Neural cell (in vitro differentiated cells): ENCODE data around the gene GATA6. TPM values are rescaled to one million over a fixed set of nuclear protein-coding genes. Genes with fewer than 3 reads are reported as not detected.

Experiments
- H2AFZ ChIP-seq: fragments of 200-600, 300-800 bp; sonication (generic), shearing (Covaris generic); 2 replicates; pipeline ENCODE4 v1.6.0; 2014; ENCODE audit warnings: low read depth, mild to moderate bottlenecking, antibody characterized with exemption, low read length, moderate library complexity
- H3F3A ChIP-seq: fragments of 200-600 bp; shearing (Covaris generic); 2 replicates; pipeline ENCODE4 v1.6.1; 2016; ENCODE audit warnings: mild to moderate bottlenecking, moderate library complexity, mixed read lengths, antibody characterized with exemption, low read length; ENCODE audit not compliant: insufficient read depth, poor library complexity, severe bottlenecking
- H3K27ac ChIP-seq: fragments of 200-600, 300-800 bp; sonication (generic), shearing (Covaris generic); 2 replicates; pipeline ENCODE4 v1.5.1; 2014; ENCODE audit warnings: mild to moderate bottlenecking, low read length, moderate library complexity
- H3K27me3 ChIP-seq: fragments of 300-800, 200-600 bp; sonication (generic), shearing (Covaris generic); 2 replicates; pipeline ENCODE4 v1.6.0; 2014; ENCODE audit warnings: mild to moderate bottlenecking, low read depth, low read length, moderate library complexity; ENCODE audit not compliant: insufficient read depth
- H3K36me3 ChIP-seq: fragments of 300-800, 200-600 bp; sonication (generic), shearing (Covaris generic); 2 replicates; pipeline ENCODE4 v1.5.1; 2014; ENCODE audit warnings: mild to moderate bottlenecking, antibody characterized with exemption, low read length, moderate library complexity; ENCODE audit not compliant: insufficient read depth
- H3K4me2 ChIP-seq: fragments of 300-800, 200-600 bp; sonication (generic), shearing (Covaris generic); 2 replicates; pipeline ENCODE4 v1.6.0; 2014; ENCODE audit warnings: mild to moderate bottlenecking, low read length
- H3K4me3 ChIP-seq: fragments of 300-800, 200-600 bp; sonication (generic), shearing (Covaris generic); 2 replicates; pipeline ENCODE4 v1.5.1; 2014; ENCODE audit warnings: mild to moderate bottlenecking, low read length, moderate library complexity
- H3K79me2 ChIP-seq: fragments of 200-600 bp; shearing (Covaris generic); replicated peaks from 2 replicates; pipeline ENCODE4 v1.6.0; 2014; ENCODE audit warnings: mild to moderate bottlenecking, low read length, moderate library complexity; ENCODE audit not compliant: insufficient read depth
- H3K9ac ChIP-seq: fragments of 300-800, 200-600 bp; sonication (generic), shearing (Covaris generic); 2 replicates; pipeline ENCODE4 v1.6.1; 2016; ENCODE audit warnings: mild to moderate bottlenecking, low read length, mixed read lengths
- H3K9me2 ChIP-seq: fragments of 200-600 bp; shearing (Covaris generic); 2 replicates; pipeline ENCODE4 v1.6.1; 2016; ENCODE audit warnings: mild to moderate bottlenecking, low read length, mixed read lengths; ENCODE audit not compliant: insufficient read depth
- H3K9me3 ChIP-seq: fragments of 200-600, 300-800 bp; sonication (generic), shearing (Covaris generic); 2 replicates; pipeline ENCODE4 v1.6.1; 2016; ENCODE audit warnings: mild to moderate bottlenecking, mixed run types, low read length, moderate library complexity, mixed read lengths
- H4K20me1 ChIP-seq: fragments of 200-600 bp; shearing (Covaris generic); 2 replicates; pipeline ENCODE4 v1.6.1; 2016; ENCODE audit warnings: mild to moderate bottlenecking, mixed run types; ENCODE audit not compliant: insufficient read depth
- CTCF ChIP-seq: fragments of 450-650 bp; IDR thresholded peaks from 2 replicates; pipeline ENCODE4 v1.5.1; 2014; ENCODE audit warnings: antibody characterized with exemption, mild to moderate bottlenecking, moderate library complexity; ENCODE audit not compliant: poor library complexity, severe bottlenecking
- EP300 ChIP-seq: fragments of 450-650 bp; conservative IDR thresholded peaks from 2 replicates; pipeline ENCODE4 v1.6.1; 2014; ENCODE audit warnings: antibody characterized with exemption, mild to moderate bottlenecking, moderate library complexity; ENCODE audit not compliant: poor library complexity, severe bottlenecking
- EZH2 ChIP-seq: fragments of 200-600, 300-800 bp; shearing (Covaris generic), sonication (generic); IDR thresholded peaks from 2 replicates; pipeline ENCODE4 v1.6.1; 2014; ENCODE audit warnings: antibody characterized with exemption, low read length, borderline replicate concordance, mild to moderate bottlenecking; ENCODE audit not compliant: insufficient read depth, poor library complexity, severe bottlenecking
- MXI1 ChIP-seq: fragments of 450-650 bp; conservative IDR thresholded peaks from 2 replicates; pipeline ENCODE4 v1.6.1; 2014; ENCODE audit warnings: antibody characterized with exemption, mild to moderate bottlenecking; ENCODE audit not compliant: poor library complexity, severe bottlenecking
- POLR2AphosphoS5 ChIP-seq: IDR thresholded peaks from 2 replicates; pipeline ENCODE4 v1.6.1; 2012
- RAD21 ChIP-seq: fragments of 450-650 bp; conservative IDR thresholded peaks from 2 replicates; pipeline ENCODE4 v1.6.1; 2014; ENCODE audit warnings: antibody characterized with exemption, mild to moderate bottlenecking, moderate library complexity
- REST ChIP-seq: IDR thresholded peaks from 2 replicates; pipeline ENCODE4 v1.6.1; 2012; ENCODE audit warnings: borderline replicate concordance
- SMC3 ChIP-seq: fragments of 450-650 bp; conservative IDR thresholded peaks from 2 replicates; pipeline ENCODE4 v1.6.1; 2014; ENCODE audit warnings: antibody characterized with exemption, mild to moderate bottlenecking, moderate library complexity; ENCODE audit not compliant: poor library complexity
- TAF1 ChIP-seq: IDR thresholded peaks from 2 replicates; pipeline ENCODE4 v1.6.1; 2012; ENCODE audit warnings: low read depth
- polyA plus RNA-seq: library from polyadenylated mRNA; depleted of rRNA; stranded (reverse); fragments of >200 nt; gene quantifications from 2 replicates; pipeline ENCODE4 v1.2.3, GENCODE V29; 2014

GATA6 gene
- polyA plus RNA-seq, 1 donor from 2014 or later: not detected

GRCh38 chr18:22229456-22230124 is 60.2 kb downstream of the GATA6 start:
- H3K36me3 ChIP-seq: no peaks in the 10 kb centered on the region
- no peak overlapping the region for H3K4me3 ChIP-seq
- H3F3A ChIP-seq: no peaks in the 10 kb centered on the region
- no peak overlapping the region for H3K9ac ChIP-seq
- TF ChIP-seq TAF1: no peak
- no peak for TF ChIP-seq CTCF
- no peak for TF ChIP-seq REST
- no peak for TF ChIP-seq EZH2
- no peak for TF ChIP-seq POLR2AphosphoS5
- no peak for TF ChIP-seq EP300
- no peak for TF ChIP-seq SMC3
- TF ChIP-seq RAD21: no peak
- TF ChIP-seq MXI1: no peak
- no peaks in the 10 kb centered on the region for H3K79me2 ChIP-seq
- H3K27me3 ChIP-seq: no peaks in the 10 kb centered on the region
- H3K27ac ChIP-seq: no peak overlapping the region
- no peak overlapping the region for H3K4me2 ChIP-seq
- H2AFZ ChIP-seq: no peak overlapping the region
- H3K9me2 ChIP-seq: no peaks in the 10 kb centered on the region
- no peaks in the 10 kb centered on the region for H4K20me1 ChIP-seq
- H3K9me3 ChIP-seq: no peaks in the 10 kb centered on the region

- no peak overlapping the region for H3K4me3 ChIP-seq
- no peaks in the 10 kb centered on the region for H3K27me3 ChIP-seq
- no peak for TF ChIP-seq RAD21
- TF ChIP-seq POLR2AphosphoS5: no peak
- no peak for TF ChIP-seq TAF1
- TF ChIP-seq EP300: no peak
- no peak for TF ChIP-seq MXI1
- TF ChIP-seq SMC3: no peak
- no peak for TF ChIP-seq CTCF
- TF ChIP-seq EZH2: no peak
- TF ChIP-seq REST: no peak
- H2AFZ ChIP-seq: no peak overlapping the region
- no peaks in the 10 kb centered on the region for H3K36me3 ChIP-seq
- H4K20me1 ChIP-seq: no peaks in the 10 kb centered on the region
- H3K9ac ChIP-seq: no peak overlapping the region
- H3K4me2 ChIP-seq: no peak overlapping the region
- H3K79me2 ChIP-seq: no peaks in the 10 kb centered on the region
- H3K9me3 ChIP-seq: no peaks in the 10 kb centered on the region
- no peaks in the 10 kb centered on the region for H3F3A ChIP-seq
- H3K27ac ChIP-seq: no peak overlapping the region
- H3K9me2 ChIP-seq: no peaks in the 10 kb centered on the region
Measured at GRCh38 chr18:22230471-22230945, 61.1 kb downstream of the GATA6 start.
